GM19035 (cell line): ENCODE results near the gene SLCO4A1.
A peak's percentile ranks its signal among the peaks of the same experiment; 100 is the strongest.

Experiments used
- ATAC-seq: cut with Tn5 transposase; IDR thresholded peaks from one replicate; pipeline ENCODE4 v1.9.1; 2021; ENCODE audit not compliant: unreplicated experiment

Gene SLCO4A1

GRCh38 chr20:62650551-62651284 is 8.4 kb downstream of the SLCO4A1 start:
- no peak for ATAC-seq

- ATAC-seq, result peak; percentile 58
These were observed 9.2 kb downstream of the SLCO4A1 start for GRCh38 chr20:62651285-62652021.

GRCh38 chr20:62652041-62652893 is 10.0 kb downstream of the SLCO4A1 start:
- peak; percentile 68 for ATAC-seq

GRCh38 chr20:62652894-62653305 is 10.6 kb downstream of the SLCO4A1 start:
- no peak for ATAC-seq

- ATAC-seq, result no peak
These were observed 11.1 kb downstream of the SLCO4A1 start for GRCh38 chr20:62653373-62653772.

- ATAC-seq, result no peak
These were observed 11.8 kb downstream of the SLCO4A1 start for GRCh38 chr20:62653951-62654685.

- ATAC-seq, result no peak
These were observed 13.2 kb downstream of the SLCO4A1 start for GRCh38 chr20:62655282-62656196.

GRCh38 chr20:62656197-62656918 is 14.1 kb downstream of the SLCO4A1 start:
- ATAC-seq, result no peak

GRCh38 chr20:62656919-62657588 is 14.8 kb downstream of the SLCO4A1 start:
- no peak for ATAC-seq

- no peak for ATAC-seq
These were observed 15.3 kb downstream of the SLCO4A1 start for GRCh38 chr20:62657589-62657942.

- no peak for ATAC-seq
These were observed 15.7 kb downstream of the SLCO4A1 start for GRCh38 chr20:62657956-62658355.

GRCh38 chr20:62658593-62659178 is 16.4 kb downstream of the SLCO4A1 start:
- no peak for ATAC-seq

- ATAC-seq, result no peak
These were observed 17.4 kb downstream of the SLCO4A1 start for GRCh38 chr20:62659488-62660239.

- no peak for ATAC-seq
These were observed 17.9 kb downstream of the SLCO4A1 start for GRCh38 chr20:62660240-62660615.

GRCh38 chr20:62660768-62661167 is 18.5 kb downstream of the SLCO4A1 start:
- ATAC-seq, result no peak

GRCh38 chr20:62661647-62662046 is 19.3 kb downstream of the SLCO4A1 start:
- no peak for ATAC-seq

GRCh38 chr20:62662422-62662821 is 20.1 kb downstream of the SLCO4A1 start:
- ATAC-seq, result no peak
